Heart left ventricle (tissue), 13 donors: Measurements from ENCODE around the gene BLACAT1.
"Not testable (repeated sequence)": the region's sequence is repeated elsewhere in the genome, so short reads cannot be mapped to it uniquely, and the experiment has no call there.

Experiments used
- POLR2A ChIP-seq, 2 donors: fragments of 450-650 bp; IDR thresholded peaks; one replicate each; pipeline ENCODE4 v1.6.1; 2017; ENCODE audit warnings: antibody characterized with exemption in 2 of 2, mild to moderate bottlenecking in 2 of 2, moderate library complexity in 2 of 2
- TF ChIP-seq, protein P1 (sequence below), 12 donors: fragments of 200-600 bp; sonication (generic) in 4 of 12; IDR thresholded peaks; one replicate each; pipeline versions ENCODE4 v1.5.0 to v1.8.0; 2018 to 2022; ENCODE audit warnings: antibody characterized with exemption in 12 of 12, mild to moderate bottlenecking in 5 of 12
- donor health status: ischemic (EF 13 %, LVEDD 7.1; RV severe dilation, severe dysfunction).
- donor health status: DM: no; HTN: yes; CAD: no.
- donor health status: DM: no; HTN: no; CAD: no.
- donor health status: ischemic (EF 25% LVEDD 6.9; RV normal size, moderate dysfunction).
- donor health status: ischemic (EF 25% LVEDD 5.7; RV mildly dilated, moderate dysfunction).
- donor health status: ischemic (EF 35%, LVEDD 5.7; RV mildly dilated, moderate dysfunction).
- donor health status: nonischemic (EF 11% LVEDD 7.7; RV severe dilation, severe dysfunction).
- donor health status: DM: yes; HTN: yes; CAD: no.
- donor health status: PGD.
- donor health status: ischemic (EF 29% LVEDD 5.4; RV normal size, mild dysfunction).
- donor health status: nonischemic (EF 23%, LVEDD 6.1; RV moderate dilation, normal function).

DNA sequence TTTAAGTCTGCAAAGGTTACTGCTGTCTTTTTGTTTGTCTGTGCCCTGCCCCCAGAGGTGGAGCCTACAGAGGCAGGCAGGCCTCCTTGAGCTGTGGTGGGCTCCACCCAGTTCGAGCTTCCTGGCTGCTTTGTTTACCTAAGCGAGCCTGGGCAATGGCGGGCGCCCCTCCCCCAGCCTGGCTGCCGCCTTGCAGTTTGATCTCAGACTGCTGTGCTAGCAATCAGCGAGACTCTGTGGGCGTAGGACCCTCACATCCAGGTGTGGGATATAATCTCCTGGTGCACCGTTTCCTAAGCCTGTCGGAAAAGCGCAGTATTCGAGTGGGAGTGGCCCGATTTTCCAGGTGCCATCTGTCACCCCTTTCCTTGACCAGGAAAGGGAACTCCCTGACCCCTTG lies 49.6 kb downstream of the BLACAT1 start:
- TF ChIP-seq, protein P1, sequence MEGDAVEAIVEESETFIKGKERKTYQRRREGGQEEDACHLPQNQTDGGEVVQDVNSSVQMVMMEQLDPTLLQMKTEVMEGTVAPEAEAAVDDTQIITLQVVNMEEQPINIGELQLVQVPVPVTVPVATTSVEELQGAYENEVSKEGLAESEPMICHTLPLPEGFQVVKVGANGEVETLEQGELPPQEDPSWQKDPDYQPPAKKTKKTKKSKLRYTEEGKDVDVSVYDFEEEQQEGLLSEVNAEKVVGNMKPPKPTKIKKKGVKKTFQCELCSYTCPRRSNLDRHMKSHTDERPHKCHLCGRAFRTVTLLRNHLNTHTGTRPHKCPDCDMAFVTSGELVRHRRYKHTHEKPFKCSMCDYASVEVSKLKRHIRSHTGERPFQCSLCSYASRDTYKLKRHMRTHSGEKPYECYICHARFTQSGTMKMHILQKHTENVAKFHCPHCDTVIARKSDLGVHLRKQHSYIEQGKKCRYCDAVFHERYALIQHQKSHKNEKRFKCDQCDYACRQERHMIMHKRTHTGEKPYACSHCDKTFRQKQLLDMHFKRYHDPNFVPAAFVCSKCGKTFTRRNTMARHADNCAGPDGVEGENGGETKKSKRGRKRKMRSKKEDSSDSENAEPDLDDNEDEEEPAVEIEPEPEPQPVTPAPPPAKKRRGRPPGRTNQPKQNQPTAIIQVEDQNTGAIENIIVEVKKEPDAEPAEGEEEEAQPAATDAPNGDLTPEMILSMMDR (IDR thresholded peaks at IDR 0.05): not testable (repeated sequence)
- not testable (repeated sequence) for TF ChIP-seq POLR2A (IDR thresholded peaks at IDR 0.05)
